HG02973 (cell line): ENCODE measurements around the gene CENPH.
"Not testable (repeated sequence)": the region's sequence is repeated elsewhere in the genome, so short reads cannot be mapped to it uniquely, and the experiment has no call there.

Experiments
- ATAC-seq: cut with Tn5 transposase; IDR thresholded peaks from one replicate; pipeline ENCODE4 v1.9.1; 2021; ENCODE audit warnings: moderate library complexity; ENCODE audit not compliant: unreplicated experiment

CENPH gene

GRCh38 chr5:69206528-69207190, 17.3 kb downstream of the CENPH start:
- ATAC-seq, result no peak

GRCh38 chr5:69209602-69210001, 20.2 kb downstream of the CENPH start:
- no peak for ATAC-seq

- no peak for ATAC-seq
Measured at GRCh38 chr5:69211200-69211599, 21.8 kb downstream of the CENPH start.

- ATAC-seq, result no peak
Measured at GRCh38 chr5:69212022-69212421, 22.6 kb downstream of the CENPH start.

GRCh38 chr5:69213513-69214215, 24.3 kb downstream of the CENPH start:
- no peak for ATAC-seq

GRCh38 chr5:69217151-69217511, 27.7 kb downstream of the CENPH start:
- ATAC-seq, result no peak

- ATAC-seq, result peak; percentile 92
Measured at GRCh38 chr5:69217548-69218526, 28.5 kb downstream of the CENPH start.

GRCh38 chr5:69219939-69220338, 30.6 kb downstream of the CENPH start:
- no peak for ATAC-seq

GRCh38 chr5:69220371-69220770, 31.0 kb downstream of the CENPH start:
- not testable (repeated sequence) for ATAC-seq

- ATAC-seq, result not testable (repeated sequence)
Measured at GRCh38 chr5:69220833-69221232, 31.4 kb downstream of the CENPH start.

- ATAC-seq, result no peak
Measured at GRCh38 chr5:69224520-69224919, 35.1 kb downstream of the CENPH start.

- no peak for ATAC-seq
Measured at GRCh38 chr5:69225860-69226259, 36.5 kb downstream of the CENPH start.

- no peak for ATAC-seq
Measured at GRCh38 chr5:69230181-69230580, 40.8 kb downstream of the CENPH start.

- no peak for ATAC-seq
Measured at GRCh38 chr5:69231281-69231680, 41.9 kb downstream of the CENPH start.

- no peak for ATAC-seq
Measured at GRCh38 chr5:69231851-69232250, 42.5 kb downstream of the CENPH start.

- peak; percentile 99 for ATAC-seq
Measured at GRCh38 chr5:69234457-69235268, 45.3 kb downstream of the CENPH start, which contains the start of gene CDK7. Gene CDK7, plus strand, starts transcription at chr5:69234886. Its CDS starts 90 bp downstream, at chr5:69234976.

GRCh38 chr5:69236733-69237132, 47.4 kb downstream of the CENPH start:
- not testable (repeated sequence) for ATAC-seq

GRCh38 chr5:69237877-69238276, 48.5 kb downstream of the CENPH start:
- no peak for ATAC-seq

GRCh38 chr5:69238760-69239251, 49.4 kb downstream of the CENPH start:
- ATAC-seq, result no peak

- no peak for ATAC-seq
Measured at GRCh38 chr5:69242215-69242927, 53.0 kb downstream of the CENPH start.
